Sigmoid colon (tissue), 7 donors: ENCODE data around the gene CDRT4. TPM values are rescaled to one million over a fixed set of nuclear protein-coding genes. Genes with fewer than 3 reads are reported as not detected.

ENCODE experiments used
- DNase-seq: peaks from one replicate; pipeline ENCODE4 v3.0.0-alpha.2; 2019
- H3K27ac ChIP-seq, 4 donors: fragments of 200-600 bp; sonication (generic); one replicate each; pipeline ENCODE4 v1.5.1; 2016 to 2019; ENCODE audit warnings: mild to moderate bottlenecking in 1 of 4
- H3K27me3 ChIP-seq, 3 donors: fragments of 200-600 bp; sonication (generic); one replicate each; pipeline ENCODE4 v1.5.1; 2019; ENCODE audit warnings: mild to moderate bottlenecking in 1 of 3
- H3K36me3 ChIP-seq, 4 donors: fragments of 200-600 bp; sonication (generic); one replicate each; pipeline ENCODE4 v1.5.1; 2016 to 2019
- H3K4me1 ChIP-seq, 4 donors: fragments of 200-600 bp; sonication (generic); one replicate each; pipeline ENCODE4 v1.5.1; 2017 to 2019
- H3K4me3 ChIP-seq, 4 donors: fragments of 200-600 bp; sonication (generic); one replicate each; pipeline ENCODE4 v1.5.1; 2017 to 2019; ENCODE audit warnings: mild to moderate bottlenecking in 2 of 4, moderate library complexity in 1 of 4
- H3K9me3 ChIP-seq, 4 donors: fragments of 200-600 bp in 3 of 4; sonication (generic) in 3 of 4; one replicate each; pipeline versions ENCODE4 v1.5.1 to v1.6.1; 2013 to 2019
- EP300 ChIP-seq, 4 donors: sonication (generic); formaldehyde crosslinking; IDR thresholded peaks; one replicate each; pipeline ENCODE4 v1.6.1; 2017; ENCODE audit warnings: antibody characterized with exemption in 4 of 4
- POLR2A ChIP-seq, 2 donors: fragments of 450-650 bp; IDR thresholded peaks; one replicate each; pipeline ENCODE4 v1.6.1; 2016; ENCODE audit warnings: antibody characterized with exemption in 2 of 2, mild to moderate bottlenecking in 2 of 2, moderate library complexity in 2 of 2
- POLR2AphosphoS5 ChIP-seq, 4 donors: sonication (generic); formaldehyde crosslinking; IDR thresholded peaks; one replicate each; pipeline ENCODE4 v1.6.1; 2017; ENCODE audit warnings: antibody characterized with exemption in 4 of 4
- WGBS, 2 donors: extraction: QIAGEN DNeasy Blood & Tissue Kit; methylation state at CpG; one replicate each; pipeline ENCODE4 v1.1.7; 2013; 5-methylcytosine and 5-hydroxymethylcytosine counted together
- intact Hi-C: fragments of 100-400 bp; cut with DNase I; formaldehyde crosslinking; loops from one replicate; pipeline ENCODE4 v1.15.1; 2023
- polyA plus RNA-seq, 3 donors: library from polyadenylated mRNA; stranded (reverse); fragments of 200-250 nt; gene quantifications; one replicate each; pipeline ENCODE4 v1.2.3, GENCODE V29; 2013
- total RNA-seq, 4 donors: library from RNA; depleted of rRNA; stranded (reverse); fragments of >200 nt; gene quantifications; one replicate each; pipeline ENCODE4 v1.1.0, GENCODE V29; 2016
- TF ChIP-seq, protein P1 (sequence below), 4 experiments: fragments of 450-650 bp in 3 of 4; fragments of 200-600 bp in 1 of 4; IDR thresholded peaks; one replicate each; pipeline ENCODE4 v1.5.1; 2016 to 2019; ENCODE audit warnings: antibody characterized with exemption in 4 of 4, mild to moderate bottlenecking in 3 of 4, moderate library complexity in 2 of 4
- donor health status: healthy with polysubstance abuse.
- donor health status: Bipolar disorder and iron deficiency.
- donor health status: healthy.

Gene CDRT4
- total and polyA plus RNA-seq, 7 donors, result 1.8 to 6.6 (median 3.6) TPM; not detected in 1

DNA sequence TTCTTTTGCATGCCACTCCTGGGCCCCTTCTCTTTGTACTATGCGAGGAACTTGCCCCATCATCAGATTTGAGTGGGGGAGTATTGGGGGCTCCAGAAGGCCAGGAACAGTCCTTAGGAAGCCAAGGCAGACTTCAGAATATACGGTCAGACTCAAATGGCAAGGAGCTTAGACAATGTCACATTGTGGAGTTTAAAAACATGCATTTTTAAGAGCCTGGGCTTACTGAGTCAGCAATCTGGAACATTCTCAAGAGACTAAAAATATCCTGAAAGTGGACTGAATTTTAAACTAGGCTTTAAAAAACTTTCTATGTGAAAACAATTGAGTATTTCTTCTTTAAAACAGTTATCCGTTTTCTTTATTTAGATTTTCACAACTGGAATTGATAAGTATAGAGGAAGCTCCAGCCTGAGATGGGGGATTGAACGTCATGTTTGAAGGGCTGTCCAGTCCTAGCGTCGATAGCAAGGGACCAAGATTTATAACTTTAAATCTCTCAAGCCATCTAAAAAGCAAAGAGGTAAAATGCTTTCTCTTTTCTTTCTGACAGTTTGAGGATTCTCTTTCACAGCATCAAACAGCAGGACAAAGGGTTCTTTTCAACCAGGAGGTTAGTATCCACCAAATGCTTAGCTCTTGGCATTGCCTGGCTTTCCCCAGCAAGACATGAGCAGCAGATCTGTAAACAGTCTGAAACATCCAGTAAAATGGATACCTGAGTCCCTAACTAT, 45.8 kb upstream of the CDRT4 start:
- no peak for DNase-seq
- Histone ChIP-seq H3K4me1 (peaks cover 0 to 28% (median 17%) of the 10 kb centered on the region in 4 donors), H3K27ac (peak overlapping the region; percentile 43 to 63 (median 62)), H3K4me3 (no peak overlapping the region), H3K27me3 (no peaks in the 10 kb centered on the region), H3K9me3 (no peaks in the 10 kb centered on the region), H3K36me3 (peaks cover 0 to 10% (median 0%) of the 10 kb centered on the region in 4 donors)
- intact Hi-C loops, result no loop called here
- TF ChIP-seq, protein P1, sequence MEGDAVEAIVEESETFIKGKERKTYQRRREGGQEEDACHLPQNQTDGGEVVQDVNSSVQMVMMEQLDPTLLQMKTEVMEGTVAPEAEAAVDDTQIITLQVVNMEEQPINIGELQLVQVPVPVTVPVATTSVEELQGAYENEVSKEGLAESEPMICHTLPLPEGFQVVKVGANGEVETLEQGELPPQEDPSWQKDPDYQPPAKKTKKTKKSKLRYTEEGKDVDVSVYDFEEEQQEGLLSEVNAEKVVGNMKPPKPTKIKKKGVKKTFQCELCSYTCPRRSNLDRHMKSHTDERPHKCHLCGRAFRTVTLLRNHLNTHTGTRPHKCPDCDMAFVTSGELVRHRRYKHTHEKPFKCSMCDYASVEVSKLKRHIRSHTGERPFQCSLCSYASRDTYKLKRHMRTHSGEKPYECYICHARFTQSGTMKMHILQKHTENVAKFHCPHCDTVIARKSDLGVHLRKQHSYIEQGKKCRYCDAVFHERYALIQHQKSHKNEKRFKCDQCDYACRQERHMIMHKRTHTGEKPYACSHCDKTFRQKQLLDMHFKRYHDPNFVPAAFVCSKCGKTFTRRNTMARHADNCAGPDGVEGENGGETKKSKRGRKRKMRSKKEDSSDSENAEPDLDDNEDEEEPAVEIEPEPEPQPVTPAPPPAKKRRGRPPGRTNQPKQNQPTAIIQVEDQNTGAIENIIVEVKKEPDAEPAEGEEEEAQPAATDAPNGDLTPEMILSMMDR (IDR thresholded peaks at IDR 0.05), result no peak
- TF ChIP-seq POLR2A (IDR thresholded peaks at IDR 0.05) (no peak), EP300 (IDR thresholded peaks at IDR 0.05) (no peak), POLR2AphosphoS5 (IDR thresholded peaks at IDR 0.05) (no peak)
- 75 to 86% methylated on average over 6 of the region's 6 CpGs for WGBS, 2 donors

DNA sequence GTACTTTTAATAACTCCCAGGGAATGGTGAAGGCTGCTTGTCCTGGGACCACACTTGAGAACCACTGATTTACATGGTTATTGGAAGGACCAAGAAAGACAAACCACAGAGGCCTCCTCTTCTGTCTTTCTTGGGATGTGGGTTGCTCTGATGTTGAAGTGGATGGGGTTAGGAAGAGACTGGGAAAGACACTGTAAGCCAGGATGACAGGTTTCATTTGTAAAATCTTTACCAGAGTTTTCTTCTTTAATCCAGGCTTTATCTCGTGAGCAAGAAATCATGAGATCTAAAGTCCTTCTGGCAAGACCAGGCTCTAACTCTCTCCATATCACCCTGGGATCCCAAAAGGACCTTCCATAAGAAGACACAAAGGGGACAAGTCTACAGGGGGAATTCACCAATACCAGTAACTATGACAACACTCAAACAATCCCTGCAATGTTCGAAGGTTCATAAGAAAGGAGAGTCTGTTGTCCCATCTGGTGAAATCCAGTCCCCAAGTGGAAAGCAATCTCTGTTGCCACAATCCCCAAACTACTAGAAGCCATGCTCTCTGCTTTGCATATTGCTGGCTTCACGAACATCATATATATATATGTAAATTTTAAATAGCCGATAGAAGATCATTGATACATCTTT, 44.8 kb upstream of the CDRT4 start:
- no peaks in the 10 kb centered on the region for H3K27me3 ChIP-seq
- H3K36me3 ChIP-seq, result peaks cover 0 to 10% (median 0%) of the 10 kb centered on the region in 4 donors
- H3K9me3 ChIP-seq, result no peaks in the 10 kb centered on the region
- WGBS, 2 donors, result 94 to 96% methylated on average over 4 of the region's 4 CpGs
- H3K4me1 ChIP-seq, result peaks cover 0 to 28% (median 17%) of the 10 kb centered on the region in 4 donors
- peak overlapping the region in 3 of 4 donors; percentile 43 to 63 (median 61) for H3K27ac ChIP-seq
- no peak for DNase-seq
- TF ChIP-seq, protein P1 (IDR thresholded peaks at IDR 0.05), result no peak
- TF ChIP-seq POLR2AphosphoS5 (IDR thresholded peaks at IDR 0.05) (no peak), POLR2A (IDR thresholded peaks at IDR 0.05) (no peak), EP300 (IDR thresholded peaks at IDR 0.05) (no peak)
- intact Hi-C loops, result no loop called here
- H3K4me3 ChIP-seq, result no peak overlapping the region

DNA sequence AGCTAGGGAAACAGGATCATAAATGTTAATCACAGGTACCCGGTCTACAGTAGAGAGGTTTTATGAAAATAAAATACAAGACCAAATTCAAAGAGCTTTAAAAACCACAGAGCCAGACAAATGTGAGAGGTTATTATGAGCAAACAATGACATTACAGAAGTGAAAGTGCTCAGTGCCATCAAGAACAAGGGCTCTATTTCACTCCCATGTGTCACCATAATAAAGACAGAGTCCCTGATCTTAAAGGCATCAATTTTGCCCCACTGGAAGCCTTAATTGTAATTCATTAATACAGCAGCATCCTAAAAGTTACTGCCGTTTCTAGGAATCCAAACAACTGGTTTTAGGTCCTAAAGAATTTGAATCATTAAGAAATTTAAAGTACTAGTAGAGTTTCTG, 43.7 kb upstream of the CDRT4 start:
- intact Hi-C loops, result no loop called here
- H3K27ac ChIP-seq, result no peak overlapping the region
- no peaks in the 10 kb centered on the region for H3K9me3 ChIP-seq
- no peak for DNase-seq
- no peaks in the 10 kb centered on the region for H3K27me3 ChIP-seq
- TF ChIP-seq EP300 (IDR thresholded peaks at IDR 0.05), result no peak
- TF ChIP-seq, protein P1 (IDR thresholded peaks at IDR 0.05), result no peak
- TF ChIP-seq POLR2AphosphoS5 (IDR thresholded peaks at IDR 0.05), result no peak
- TF ChIP-seq POLR2A (IDR thresholded peaks at IDR 0.05), result no peak
- 23 to 57% methylated on average over 2 of the region's 2 CpGs for WGBS, 2 donors
- H3K36me3 ChIP-seq, result peaks cover 0 to 10% (median 0%) of the 10 kb centered on the region in 4 donors
- peaks cover 0 to 28% (median 17%) of the 10 kb centered on the region in 4 donors for H3K4me1 ChIP-seq
- H3K4me3 ChIP-seq, result no peak overlapping the region

DNA sequence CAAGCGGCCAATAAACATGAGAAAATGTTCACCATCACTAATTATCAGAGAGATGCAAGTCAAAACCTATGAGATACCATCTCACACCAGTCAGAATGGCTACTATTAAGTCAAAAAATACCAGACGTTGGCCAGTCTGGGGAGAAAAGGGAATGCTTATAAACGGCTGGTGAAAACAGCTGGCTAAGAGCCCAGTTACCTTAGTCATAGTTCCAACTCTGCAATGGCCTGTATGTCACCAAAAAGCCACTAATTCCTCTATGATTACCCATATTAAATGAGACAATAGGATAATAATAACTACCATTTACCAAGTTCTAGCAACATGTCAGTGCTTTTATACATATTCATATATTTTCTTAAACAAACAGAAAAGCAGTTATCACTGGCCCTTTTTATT, 42.9 kb upstream of the CDRT4 start:
- intact Hi-C loops, result no loop called here
- H3K27me3 ChIP-seq, result no peaks in the 10 kb centered on the region
- no peaks in the 10 kb centered on the region for H3K9me3 ChIP-seq
- peaks cover 0 to 28% (median 17%) of the 10 kb centered on the region in 4 donors for H3K4me1 ChIP-seq
- no peak for TF ChIP-seq POLR2A (IDR thresholded peaks at IDR 0.05)
- TF ChIP-seq POLR2AphosphoS5 (IDR thresholded peaks at IDR 0.05), result no peak
- TF ChIP-seq, protein P1 (IDR thresholded peaks at IDR 0.05), result no peak
- TF ChIP-seq EP300 (IDR thresholded peaks at IDR 0.05), result no peak
- no peak overlapping the region for H3K4me3 ChIP-seq
- no peak for DNase-seq
- H3K36me3 ChIP-seq, result peaks cover 0 to 2% (median 0%) of the 10 kb centered on the region in 4 donors
- no peak overlapping the region for H3K27ac ChIP-seq
- 35 to 65% methylated on average over 3 of the region's 3 CpGs for WGBS, 2 donors
